K562 (cell line): ENCODE measurements around the gene VASH2. TPM values are rescaled to one million over a fixed set of nuclear protein-coding genes. Genes with fewer than 3 reads are reported as not detected.

Experiments
- CREBBP ChIP-seq: IDR thresholded peaks from one replicate; pipeline ENCODE4 v1.6.1; 2012; ENCODE audit warnings: low read depth, mild to moderate bottlenecking, control low read depth, inconsistent platforms, low read length
- ELK3 ChIP-seq: fragments of 450-650 bp; formaldehyde crosslinking; IDR thresholded peaks from 2 replicates; pipeline ENCODE4 v1.4.0; 2020; ENCODE audit warnings: mild to moderate bottlenecking
- FOXJ2 ChIP-seq: fragments of 200-800 bp; sonication (Bioruptor generic); IDR thresholded peaks from 2 replicates; pipeline ENCODE4 v1.6.1; 2016; ENCODE audit warnings: missing genetic modification characterization, missing compliant biosample characterization
- FOXK1 ChIP-seq: sonication (generic); formaldehyde crosslinking; IDR thresholded peaks from 2 replicates; pipeline ENCODE4 v1.8.0; 2022; ENCODE audit warnings: missing genetic modification reagents, mild to moderate bottlenecking, borderline replicate concordance
- HNRNPH1 ChIP-seq: fragments of 200-400 bp; formaldehyde crosslinking; optimal IDR thresholded peaks from 2 replicates; pipeline ENCODE3; 2017; ENCODE audit warnings: low read depth, mild to moderate bottlenecking, low read length, moderate library complexity
- MLLT1 ChIP-seq, 2 experiments: fragments of 450-650 bp; IDR thresholded peaks; 2 replicates each; pipeline ENCODE4 v1.6.1; 2016
- PTBP1 ChIP-seq: fragments of 200-400 bp; formaldehyde crosslinking; IDR thresholded peaks from 2 replicates; pipeline ENCODE4 v1.6.1; 2017; ENCODE audit warnings: low read depth, low read length
- SIX5 ChIP-seq, 2 experiments: IDR thresholded peaks; 2 replicates each; pipeline ENCODE4 v1.6.1; 2011; ENCODE audit warnings: low read length in 2 of 2, borderline replicate concordance in 1 of 2, low read depth in 1 of 2, mild to moderate bottlenecking in 1 of 2, moderate library complexity in 1 of 2; ENCODE audit not compliant: insufficient read depth in 1 of 2
- SMARCA4 ChIP-seq: fragments of 450-650 bp; IDR thresholded peaks from 2 replicates; pipeline ENCODE4 v1.6.1; 2016
- SNRNP70 ChIP-seq: fragments of 200-400 bp; formaldehyde crosslinking; optimal IDR thresholded peaks from 2 replicates; pipeline ENCODE3; 2017; ENCODE audit warnings: low read depth, low read length
- SREBF2 ChIP-seq: sonication (generic); formaldehyde crosslinking; IDR thresholded peaks from 2 replicates; pipeline ENCODE4 v1.4.0; 2020; ENCODE audit warnings: mild to moderate bottlenecking, missing genetic modification reagents
- TFAP4 ChIP-seq: sonication (generic); formaldehyde crosslinking; IDR thresholded peaks from 2 replicates; pipeline ENCODE4 v1.8.0; 2022; ENCODE audit warnings: missing genetic modification reagents, mild to moderate bottlenecking, moderate library complexity, borderline replicate concordance
- USF1 ChIP-seq: sonication (generic); formaldehyde crosslinking; IDR thresholded peaks from 2 replicates; pipeline ENCODE4 v1.9.0; 2022; ENCODE audit warnings: mild to moderate bottlenecking, missing genetic modification reagents
- ZBTB2 ChIP-seq: fragments of 450-650 bp; IDR thresholded peaks from 2 replicates; pipeline ENCODE4 v1.6.1; 2016; ENCODE audit warnings: antibody characterized with exemption
- ZBTB33 ChIP-seq: sonication (generic); formaldehyde crosslinking; IDR thresholded peaks from 2 replicates; pipeline ENCODE4 v1.8.1; 2023; ENCODE audit warnings: mild to moderate bottlenecking, missing genetic modification reagents
- ZNF280A ChIP-seq: fragments of 450-650 bp; IDR thresholded peaks from 2 replicates; pipeline ENCODE4 v1.6.1; 2018; ENCODE audit warnings: mild to moderate bottlenecking, low read depth; ENCODE audit not compliant: partially characterized antibody
- polyA plus RNA-seq, 8 experiments: library from polyadenylated mRNA; depleted of rRNA in 4 of 8; stranded (reverse) in 5 of 8; unstranded in 3 of 8; fragments of >200 nt; fragmentation: Nextera tagmentation in 2 of 8; fragmentation: Illumina TruSeq in 1 of 8; extraction: Ambion mirVana in 2 of 8; extraction: Trizol in 1 of 8; gene quantifications; 2 replicates each; pipeline versions ENCODE4 v1.2.1 to v1.2.3, GENCODE V29; 2011 to 2014; ENCODE audit warnings: inconsistent platforms in 1 of 8, missing spikeins in 1 of 8
- total RNA-seq, 7 experiments: library from RNA; depleted of rRNA in 6 of 7; stranded (reverse); fragments of >200 nt in 6 of 7; fragmentation: Illumina TruSeq in 2 of 7; extraction: Trizol in 2 of 7; gene quantifications; 2 replicates each; pipeline versions ENCODE4 v1.2.1 to v1.2.3, GENCODE V29; 2011 to 2021; ENCODE audit warnings: low replicate concordance in 1 of 7

The VASH2 gene
- total and polyA plus RNA-seq, 9 of the 15 experiments (the other 6 are each of a cell fraction or from before 2014, with no cell fraction given) = 0.04 to 0.40 (median 0.10) TPM; not detected in 1

GRCh38 chr1:213015099-213016050, 65.0 kb downstream of the VASH2 start, which contains the start of gene ANGEL2 (continued):
- TF ChIP-seq ZBTB2 (peak; percentile 96), SREBF2 (no peak), CREBBP (no peak), MLLT1 (IDR thresholded peaks at IDR 0.05) (no peak; a peak in 1 of 4 replicates), PTBP1 (no peak), ZBTB33 (no peak), SNRNP70 (no peak), TFAP4 (peak; percentile 64), SIX5 (IDR thresholded peaks at IDR 0.05; ENCODE audit: borderline replicate concordance in 1 of 2, insufficient read depth in 1 of 2, low read depth in 1 of 2, low read length in 2 of 2) (peak; percentile 59 to 72), ZNF280A (no peak), SMARCA4 (no peak), USF1 (CRISPR knock-in tag) (peak; percentile 34), HNRNPH1 (no peak), FOXJ2 (tag) (no peak), FOXK1 (no peak), ELK3 (no peak)
